GM18526 (cell line): ENCODE measurements around the gene FHL2.

Source experiments
- POLR2A ChIP-seq: IDR thresholded peaks from 3 replicates; pipeline ENCODE4 v1.6.1; 2011; ENCODE audit not compliant: insufficient read length; ENCODE audit errors: extremely low read depth

FHL2 gene

GRCh38 chr2:105324101-105324500 lies 74.8 kb downstream of the FHL2 start:
- TF ChIP-seq POLR2A = no peak

GRCh38 chr2:105323111-105323510 lies 75.7 kb downstream of the FHL2 start:
- TF ChIP-seq POLR2A = no peak

- TF ChIP-seq POLR2A = no peak
Observed at GRCh38 chr2:105321875-105322646, 76.8 kb downstream of the FHL2 start.

GRCh38 chr2:105320651-105321215 lies 78.1 kb downstream of the FHL2 start:
- no peak for TF ChIP-seq POLR2A

- no peak for TF ChIP-seq POLR2A
Observed at GRCh38 chr2:105317937-105318336, 80.9 kb downstream of the FHL2 start.

GRCh38 chr2:105315314-105315713 lies 83.5 kb downstream of the FHL2 start:
- no peak for TF ChIP-seq POLR2A

- TF ChIP-seq POLR2A = no peak
Observed at GRCh38 chr2:105313877-105314276, 85.0 kb downstream of the FHL2 start.
